HG03280 (cell line): Measurements from ENCODE around the gene HEXD.

ENCODE experiments used
- ATAC-seq: cut with Tn5 transposase; IDR thresholded peaks from one replicate; pipeline ENCODE4 v1.9.1; 2021; ENCODE audit warnings: mild to moderate bottlenecking, moderate library complexity; ENCODE audit not compliant: unreplicated experiment

The HEXD gene

DNA sequence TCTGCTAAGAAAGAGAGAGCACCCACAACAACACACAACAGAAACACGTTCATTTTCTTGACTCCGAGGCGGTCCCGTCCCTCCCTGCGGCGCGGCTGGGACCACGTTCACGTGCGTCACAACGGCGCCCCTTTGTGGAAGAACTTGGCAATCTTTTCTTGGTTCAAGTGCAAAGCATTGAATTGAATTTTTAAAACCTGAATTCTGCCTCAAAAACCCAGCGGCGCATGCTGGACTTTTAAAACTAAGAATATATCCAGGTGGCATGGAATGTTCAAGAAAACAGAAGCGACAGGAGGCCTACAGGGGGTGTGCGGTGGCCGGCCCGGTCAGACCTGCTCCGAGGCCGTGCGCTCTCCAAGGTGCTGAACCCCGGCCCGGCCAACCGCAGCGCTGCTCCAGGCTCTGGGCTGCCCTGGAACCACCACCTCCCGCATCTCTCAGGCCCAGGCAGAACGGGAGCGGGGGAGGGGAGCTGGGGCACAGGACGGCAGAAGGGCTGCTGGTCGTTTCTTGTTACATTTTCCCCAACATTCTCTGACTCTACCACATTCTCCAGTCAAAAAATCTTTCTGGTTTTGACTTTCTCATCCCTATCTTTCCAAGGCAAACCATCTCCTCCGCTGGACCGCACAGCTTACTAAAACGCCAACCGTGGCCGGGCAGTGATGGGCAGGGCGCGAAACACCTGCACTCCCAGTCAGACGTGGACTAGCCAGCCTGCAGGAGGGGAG lies 3.4 kb upstream of the HEXD start:
- no peak for ATAC-seq

DNA sequence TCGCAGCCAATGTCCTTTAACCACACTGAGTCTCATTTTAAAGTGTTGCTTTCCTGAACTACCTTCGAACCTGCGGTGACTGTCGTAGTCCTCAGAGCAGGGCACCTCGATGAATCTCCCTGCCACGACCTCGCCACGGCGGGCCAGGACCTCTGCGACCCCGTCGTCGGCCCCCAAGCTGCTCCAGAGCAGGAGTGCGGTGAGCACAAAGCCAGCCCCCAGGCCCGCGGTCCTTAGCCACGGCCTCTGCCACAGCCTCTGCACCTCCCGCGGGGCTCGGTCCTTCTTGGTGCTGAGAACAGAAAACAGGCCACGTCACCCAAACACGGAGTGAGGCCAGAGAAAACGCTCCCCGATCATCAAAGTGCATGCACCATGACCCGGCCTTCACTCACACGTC lies 2.8 kb upstream of the HEXD start:
- no peak for ATAC-seq

DNA sequence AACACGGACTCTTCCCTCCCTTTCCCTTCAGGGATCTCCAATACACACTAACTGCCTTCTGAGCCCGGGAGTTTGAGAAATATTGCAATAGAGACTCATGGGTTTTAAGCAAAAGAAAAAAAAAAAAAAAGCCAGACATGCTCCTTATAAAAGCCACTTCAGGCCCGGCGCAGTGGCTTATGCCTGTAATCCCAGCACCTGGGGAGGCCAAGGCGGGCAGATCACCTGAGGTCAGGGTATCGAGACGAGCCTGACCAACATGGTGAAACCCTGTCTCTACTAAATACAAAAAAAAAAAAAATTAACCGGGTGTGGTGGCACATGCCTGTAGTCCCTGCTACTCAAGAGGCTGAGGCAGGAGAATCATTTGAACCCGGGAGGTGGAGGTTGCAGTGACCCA lies 2.4 kb upstream of the HEXD start:
- no peak for ATAC-seq

DNA sequence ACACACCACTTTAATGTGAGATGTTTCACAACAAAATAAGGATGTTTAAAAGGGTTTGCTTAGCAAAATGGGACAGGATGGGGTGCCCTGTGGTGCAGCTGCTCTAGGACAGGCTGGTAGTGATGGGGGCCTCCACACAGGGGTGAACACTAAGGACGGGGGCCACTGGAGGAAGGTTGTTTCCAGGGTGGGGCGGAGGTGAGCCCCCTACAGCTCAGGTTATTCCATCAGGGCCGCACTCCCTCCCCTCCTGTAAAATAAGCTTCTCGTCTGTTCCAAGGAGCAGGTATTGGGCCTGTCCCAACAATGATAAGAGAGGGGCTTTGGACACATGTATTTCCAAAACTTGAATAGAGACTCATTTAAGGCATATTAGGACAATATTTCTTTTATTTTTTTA lies 1.9 kb upstream of the HEXD start:
- ATAC-seq = no peak

DNA sequence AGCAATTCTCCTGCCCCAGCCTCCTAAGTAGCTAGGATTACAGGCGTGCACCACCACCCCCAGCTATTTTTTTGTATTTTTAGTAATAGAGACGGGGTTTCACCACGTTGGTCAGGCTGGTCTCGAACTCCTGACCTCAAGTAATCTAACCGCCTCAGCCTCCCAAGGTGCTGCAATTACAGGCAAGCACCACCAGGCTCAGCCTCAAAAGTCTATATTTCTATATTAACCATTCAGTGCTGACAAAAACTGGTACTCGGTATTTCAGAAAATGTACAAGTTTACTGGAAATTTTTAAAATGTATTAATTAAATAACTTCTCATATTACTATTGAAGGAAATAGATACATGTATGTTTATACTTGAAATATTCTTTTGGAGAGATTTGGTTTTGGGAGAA lies 1.4 kb upstream of the HEXD start:
- ATAC-seq = no peak

DNA sequence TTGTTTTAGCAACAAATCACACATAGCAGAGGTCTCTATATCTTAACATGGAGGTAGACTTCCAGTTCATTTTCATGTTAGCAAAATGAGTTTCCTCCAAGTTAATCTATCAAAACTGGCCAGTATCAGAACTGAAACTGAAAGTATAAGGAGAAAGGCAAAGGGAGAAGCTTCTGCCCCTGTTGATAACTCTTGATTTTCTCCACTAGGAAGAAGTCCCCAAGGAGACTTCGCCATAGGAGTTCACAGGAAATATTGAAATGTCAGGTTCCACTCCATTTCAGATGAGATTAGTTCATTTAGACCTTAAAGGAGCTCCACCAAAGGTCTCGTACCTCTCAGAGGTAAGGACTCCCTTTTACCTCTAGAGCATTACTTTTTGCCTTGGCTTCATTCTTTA lies 1.4 kb downstream of the HEXD start:
- no peak for ATAC-seq

DNA sequence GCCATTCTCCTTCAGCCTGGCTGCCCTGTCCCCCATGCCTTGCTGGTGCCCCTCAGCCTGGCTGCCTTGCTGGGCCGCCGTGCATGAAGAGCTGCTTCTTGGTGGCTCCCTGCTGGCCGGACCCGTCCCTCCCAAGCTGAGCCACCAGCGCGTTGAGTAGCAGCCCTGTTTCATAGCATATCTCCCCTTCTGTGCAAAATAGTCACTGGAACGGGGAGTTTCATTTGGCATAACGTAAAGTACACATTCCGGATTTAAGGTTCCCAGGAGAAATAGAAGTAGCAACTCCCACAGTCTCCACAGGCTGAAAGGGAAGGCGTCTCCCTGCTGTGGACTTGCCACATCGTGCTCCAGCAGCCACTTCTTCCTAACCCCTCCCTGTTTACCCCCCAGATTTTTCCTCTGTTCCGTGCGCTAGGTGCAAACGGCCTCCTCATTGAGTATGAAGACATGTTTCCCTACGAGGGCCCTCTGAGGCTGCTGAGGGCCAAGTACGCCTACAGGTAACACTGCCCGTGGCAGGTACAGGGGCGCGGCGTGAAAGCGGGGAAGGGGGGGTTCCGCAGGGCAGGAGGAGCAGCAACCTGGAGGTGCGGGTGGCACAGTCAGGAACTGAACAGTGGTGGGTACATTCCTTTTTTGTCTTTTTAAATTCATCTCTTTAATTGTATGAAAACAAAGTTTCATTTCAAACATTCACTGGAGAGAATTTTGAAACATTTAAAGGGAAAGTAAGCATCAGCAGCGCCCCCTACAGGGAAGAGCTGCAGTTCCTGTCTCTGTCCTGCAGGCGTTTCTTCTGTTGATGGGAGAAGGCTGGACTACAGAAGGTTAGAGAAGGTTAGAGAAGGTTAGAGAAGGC lies 6.1 kb downstream of the HEXD start:
- ATAC-seq = no peak

DNA sequence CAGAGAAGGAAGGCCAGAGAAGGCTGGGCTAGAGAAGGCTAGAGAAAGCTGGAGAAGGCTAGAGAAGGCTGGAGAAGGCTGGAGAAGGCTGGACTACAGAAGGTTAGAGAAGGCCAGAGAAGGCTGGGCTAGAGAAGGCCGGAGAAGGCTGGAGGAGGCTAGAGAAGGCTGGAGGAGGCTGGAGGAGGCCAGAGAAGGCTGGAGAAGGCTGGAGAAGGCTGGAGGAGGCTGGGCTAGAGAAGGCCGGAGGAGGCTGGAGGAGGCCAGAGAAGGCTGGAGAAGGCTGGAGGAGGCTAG lies 6.7 kb downstream of the HEXD start:
- ATAC-seq = no peak

DNA sequence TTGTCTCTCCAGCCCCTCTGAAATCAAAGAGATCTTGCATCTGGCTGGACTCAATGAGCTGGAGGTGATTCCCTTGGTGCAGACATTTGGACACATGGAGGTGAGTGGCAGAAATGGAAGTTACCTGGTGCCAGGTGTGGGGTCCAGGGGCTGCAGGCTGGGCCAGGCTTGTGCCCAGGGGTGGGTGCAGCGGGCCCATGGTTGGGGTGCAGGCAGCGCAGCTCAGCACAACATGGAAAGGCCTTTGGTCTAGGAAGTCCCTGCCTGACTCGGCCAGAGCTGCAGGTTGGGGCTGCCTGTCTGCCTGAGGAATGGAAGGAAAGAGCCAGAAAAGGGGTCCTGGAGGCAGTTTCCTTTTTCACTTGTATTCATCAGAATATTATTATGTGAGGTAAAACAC lies 10.4 kb downstream of the HEXD start:
- ATAC-seq = no peak

DNA sequence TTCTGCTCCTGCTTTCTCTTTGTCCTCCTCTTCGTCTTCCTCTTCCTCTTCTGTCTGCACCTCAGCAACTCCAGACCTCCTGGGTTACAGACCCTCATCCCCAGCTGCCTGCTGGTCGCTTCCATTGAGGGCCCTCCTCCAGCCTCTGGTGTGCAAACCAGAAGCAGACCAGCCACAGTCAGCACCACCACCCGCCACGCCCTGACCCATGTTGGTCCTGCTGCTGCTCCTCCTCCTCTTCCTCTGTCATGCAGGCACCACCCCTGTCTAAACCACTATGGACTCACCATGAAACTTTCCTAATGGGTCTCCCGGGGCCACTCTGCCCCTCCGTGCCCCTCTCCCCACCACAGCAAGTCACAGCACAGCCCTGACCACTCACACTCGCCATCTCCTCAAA lies 11.7 kb downstream of the HEXD start:
- no peak for ATAC-seq

DNA sequence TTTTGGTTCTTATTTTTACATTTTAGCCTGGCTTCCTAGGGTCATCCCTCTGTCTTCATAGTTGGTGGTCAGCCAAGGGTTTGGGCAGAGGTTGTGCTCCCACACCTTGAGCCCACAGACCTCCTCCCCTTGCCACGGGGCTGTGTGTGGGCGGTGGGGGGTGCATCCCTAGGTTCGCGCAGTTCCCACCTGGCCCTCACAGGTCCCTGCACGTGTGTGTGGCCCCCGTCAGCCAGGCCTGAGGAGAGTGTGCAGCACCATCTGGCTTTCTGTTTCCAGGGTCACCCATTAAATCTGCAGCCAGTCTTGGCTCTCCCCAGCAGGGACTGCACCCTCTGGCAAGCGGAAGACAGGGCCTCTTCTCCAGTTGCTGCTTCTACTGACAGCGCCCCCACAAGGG lies 13.9 kb downstream of the HEXD start:
- no peak for ATAC-seq

DNA sequence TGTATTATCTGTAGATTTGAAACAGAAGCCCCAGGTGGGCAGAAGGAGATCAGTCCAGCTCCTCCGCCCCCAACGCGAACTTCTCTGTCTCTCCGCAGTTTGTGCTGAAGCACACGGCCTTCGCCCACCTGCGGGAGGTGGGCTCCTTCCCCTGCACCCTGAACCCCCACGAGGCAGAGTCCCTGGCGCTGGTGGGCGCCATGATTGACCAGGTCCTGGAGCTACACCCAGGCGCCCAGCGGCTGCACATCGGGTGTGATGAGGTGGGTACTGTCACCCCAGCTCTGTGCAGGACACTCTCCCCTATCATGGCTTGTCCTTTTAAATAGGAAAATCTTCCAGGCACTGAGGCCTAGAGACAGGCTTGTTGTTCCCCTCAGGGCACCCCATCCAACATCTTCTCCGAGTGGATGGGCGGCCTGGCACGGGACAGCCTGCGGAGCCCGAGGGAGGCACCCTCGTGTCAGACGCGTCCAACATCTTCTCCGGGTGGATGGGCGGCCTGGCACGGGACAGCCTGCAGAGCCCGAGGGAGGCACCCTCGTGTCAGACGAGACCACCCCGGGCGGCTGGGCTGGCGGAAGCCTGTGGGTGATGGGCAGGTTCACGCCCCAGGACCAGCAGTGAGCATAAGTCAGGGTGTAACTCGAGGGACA lies 15.5 kb downstream of the HEXD start:
- no peak for ATAC-seq

DNA sequence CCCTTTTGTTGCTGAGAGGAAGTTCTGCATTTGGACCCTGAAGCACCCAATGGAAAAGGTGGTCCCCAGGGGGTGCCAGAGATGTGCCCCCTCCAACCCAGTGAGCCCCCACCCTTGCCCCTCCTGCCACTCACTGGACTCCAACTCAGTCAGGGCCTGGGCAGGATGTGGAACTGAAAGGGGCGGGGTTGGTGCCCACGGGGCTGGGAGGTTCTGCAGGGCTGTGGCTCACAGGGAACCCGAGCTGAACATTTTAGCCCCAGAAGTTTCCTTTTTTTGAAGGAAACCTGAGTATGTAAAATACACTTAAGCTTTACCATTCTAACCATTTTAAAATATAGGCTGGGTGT lies 16.0 kb downstream of the HEXD start:
- no peak for ATAC-seq

DNA sequence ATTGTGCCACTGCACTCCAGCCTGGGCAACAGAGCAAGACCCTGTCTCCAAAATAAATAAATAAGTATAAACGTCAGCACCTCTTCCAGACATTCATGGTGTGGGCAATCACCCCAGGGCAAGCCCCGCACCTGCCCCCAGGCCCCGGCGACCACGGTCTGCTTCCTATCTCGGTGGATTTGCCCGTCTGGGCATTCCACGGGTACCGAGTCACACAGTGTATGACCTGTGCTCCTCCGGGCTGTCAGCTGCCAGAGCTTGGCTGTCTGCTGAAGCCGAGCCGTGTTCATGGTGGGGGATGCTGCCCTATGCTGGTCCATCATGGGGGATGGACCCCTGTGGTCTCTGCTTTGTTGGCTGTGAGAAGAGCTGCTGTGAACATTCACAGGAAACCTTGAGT lies 17.0 kb downstream of the HEXD start:
- ATAC-seq = no peak

DNA sequence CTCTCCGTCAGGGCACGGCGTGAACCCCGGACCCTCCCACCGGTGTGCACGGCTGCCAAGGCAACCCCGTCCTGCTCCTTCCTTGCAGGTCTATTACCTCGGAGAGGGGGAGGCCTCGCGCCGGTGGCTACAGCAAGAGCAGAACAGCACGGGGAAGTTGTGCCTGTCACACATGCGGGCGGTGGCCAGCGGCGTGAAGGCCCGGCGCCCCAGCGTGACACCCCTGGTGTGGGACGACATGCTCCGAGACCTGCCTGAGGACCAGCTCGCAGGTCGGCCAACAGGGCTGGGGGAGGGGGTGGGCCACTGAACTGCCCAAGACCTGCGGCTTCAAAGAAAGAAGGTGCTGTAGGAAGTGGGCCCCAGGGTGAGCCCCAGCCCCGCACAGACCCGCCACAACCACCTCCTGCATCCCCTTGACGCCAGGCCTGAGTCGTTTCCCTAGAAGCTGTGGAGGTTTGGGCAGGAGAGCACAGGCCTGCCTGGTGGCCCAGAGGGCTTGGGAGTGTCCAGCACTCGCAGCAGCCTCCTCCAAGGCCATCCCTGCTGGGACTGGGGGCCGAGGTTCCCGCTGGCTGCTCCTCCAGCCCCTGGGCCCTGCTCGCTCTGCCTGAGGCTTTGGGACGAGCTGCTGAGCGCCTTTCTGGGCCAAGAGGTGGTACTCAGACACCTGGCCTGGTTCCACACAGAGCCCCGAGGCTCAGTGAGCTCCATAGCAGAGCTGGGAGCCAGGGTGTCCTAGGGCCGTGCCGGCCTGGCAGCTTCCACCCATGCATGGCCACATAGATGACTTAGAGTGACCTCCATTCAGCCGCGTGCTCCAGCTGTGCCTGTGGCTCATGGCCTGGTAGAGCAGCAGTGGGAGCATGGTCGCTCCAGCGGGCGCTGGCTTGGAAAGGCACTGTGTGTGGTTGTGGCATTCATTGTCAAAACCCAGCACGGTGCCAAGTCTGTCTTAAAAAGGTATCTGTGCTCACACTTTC lies 17.7 kb downstream of the HEXD start:
- no peak for ATAC-seq

DNA sequence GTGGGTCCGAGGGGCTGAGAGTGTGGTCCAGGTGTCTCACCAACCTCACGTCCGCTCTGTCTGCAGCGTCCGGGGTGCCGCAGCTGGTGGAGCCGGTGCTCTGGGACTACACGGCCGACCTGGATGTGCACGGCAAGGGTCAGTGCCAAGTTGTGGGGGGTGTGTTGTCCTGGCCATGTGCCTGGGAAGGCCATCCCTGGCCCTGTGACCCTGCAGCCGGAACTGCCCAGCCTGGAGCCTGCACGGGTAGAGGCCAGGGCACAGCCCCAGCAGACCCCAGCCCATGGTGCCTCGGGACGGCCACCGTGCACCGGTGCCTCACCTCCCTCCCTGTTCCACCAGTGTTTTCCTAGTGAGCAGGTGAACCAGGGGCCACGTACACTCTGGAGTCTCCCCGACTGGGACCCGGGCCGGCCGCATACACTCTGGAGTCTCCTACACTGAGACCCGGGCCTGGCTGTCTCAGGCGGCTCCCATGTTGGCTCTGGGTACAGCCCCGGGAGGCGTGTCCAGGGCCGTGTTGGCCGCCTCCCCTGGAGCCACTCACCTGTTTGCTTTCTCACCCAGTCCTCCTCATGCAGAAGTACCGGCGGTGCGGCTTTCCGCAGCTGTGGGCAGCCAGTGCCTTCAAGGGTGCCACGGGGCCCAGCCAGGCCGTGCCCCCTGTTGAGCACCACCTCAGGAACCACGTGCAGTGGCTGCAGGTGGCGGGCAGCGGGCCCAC lies 18.6 kb downstream of the HEXD start:
- no peak for ATAC-seq

DNA sequence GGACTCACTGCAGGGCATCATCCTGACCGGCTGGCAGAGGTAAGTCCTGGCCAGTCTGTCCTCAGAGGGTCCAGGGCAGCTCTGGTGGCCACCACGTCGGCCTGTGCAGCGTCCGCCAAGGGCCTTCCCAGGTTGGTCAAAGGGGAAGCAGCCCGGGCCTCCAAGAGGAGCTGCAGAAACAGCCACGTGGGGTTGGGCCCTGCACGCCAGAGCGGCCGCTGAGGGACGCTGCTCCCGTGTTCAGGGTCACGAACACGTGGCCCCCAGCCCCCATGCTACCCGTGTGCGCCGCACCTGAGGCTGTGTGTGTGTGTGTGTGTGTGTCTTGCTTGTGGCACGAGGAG lies 19.1 kb downstream of the HEXD start:
- ATAC-seq = no peak

DNA sequence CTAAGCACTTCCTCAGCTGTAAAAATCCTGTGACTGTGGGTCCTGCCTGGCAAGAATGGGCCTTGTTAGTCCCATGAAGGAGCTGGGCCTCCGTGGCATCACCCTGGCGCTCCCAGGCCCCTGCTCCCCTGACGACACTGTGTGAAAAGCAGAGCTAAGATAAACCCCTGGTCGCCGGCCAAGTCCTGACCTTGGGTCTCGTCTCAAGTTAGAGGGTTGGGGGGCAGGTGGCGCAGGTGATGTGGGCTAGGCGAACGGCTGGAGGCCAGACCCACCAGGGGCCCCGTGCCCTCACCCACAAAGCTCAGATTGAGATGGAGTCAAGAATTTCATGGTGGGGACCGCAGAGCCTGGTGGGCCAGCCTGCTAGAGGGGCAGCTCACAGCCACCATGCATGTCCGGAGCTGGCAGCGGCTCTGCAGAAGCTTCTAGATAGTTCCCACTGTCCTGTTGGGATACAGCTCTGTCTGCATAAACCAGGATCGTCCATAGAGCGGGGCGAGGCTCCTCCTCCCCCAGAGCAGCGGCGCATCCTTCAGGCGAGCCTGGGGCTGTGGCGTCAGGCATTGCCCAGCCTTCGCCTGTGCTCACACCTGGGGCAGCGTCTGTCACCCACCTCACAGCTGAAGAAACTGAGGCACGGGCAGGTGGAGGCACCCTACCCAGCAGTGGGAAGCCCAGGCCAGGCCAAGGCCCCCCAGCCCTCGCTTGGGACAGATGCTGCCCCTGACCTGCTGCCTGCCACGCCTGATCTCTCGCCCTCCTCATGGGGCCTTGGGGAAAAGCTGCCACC lies 20.4 kb downstream of the HEXD start:
- no peak for ATAC-seq

DNA sequence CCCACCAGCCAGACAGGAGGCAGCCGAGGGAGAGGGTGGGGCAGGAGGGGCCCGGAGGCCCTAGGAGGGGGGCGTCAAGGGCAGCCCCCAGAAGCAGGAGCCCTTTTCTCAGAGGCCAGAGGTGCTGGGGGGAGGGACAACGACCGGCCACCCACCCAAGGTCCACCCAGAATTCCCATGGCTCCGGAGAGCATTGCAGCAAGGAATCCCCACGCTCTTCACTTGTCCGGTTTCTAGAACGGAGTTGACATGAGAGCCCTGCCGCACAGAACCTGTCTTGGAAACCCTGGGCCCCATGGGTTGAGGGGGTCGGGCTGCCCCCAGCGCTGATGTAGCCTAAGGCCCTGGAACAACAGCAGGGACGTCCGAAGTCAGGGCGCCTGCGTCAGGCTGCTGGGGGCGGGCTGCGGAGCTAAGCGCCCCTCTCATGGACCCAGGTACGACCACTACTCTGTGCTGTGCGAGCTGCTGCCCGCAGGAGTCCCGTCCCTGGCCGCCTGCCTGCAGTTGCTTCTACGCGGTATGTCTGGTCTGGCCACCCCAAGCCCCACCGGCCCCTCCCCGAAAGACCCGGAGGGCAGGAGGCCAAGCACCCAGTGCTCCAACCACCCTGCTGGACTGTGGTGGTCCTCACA lies 21.2 kb downstream of the HEXD start:
- no peak for ATAC-seq
